GM18868 (cell line): ENCODE data around the gene EYS.
A peak's percentile ranks its signal among the peaks of the same experiment; 100 is the strongest.

Experiments used
- ATAC-seq: cut with Tn5 transposase; IDR thresholded peaks from one replicate; pipeline ENCODE4 v1.9.1; 2021; ENCODE audit warnings: mild to moderate bottlenecking, moderate library complexity; ENCODE audit not compliant: unreplicated experiment

Gene EYS

GRCh38 chr6:64214373-64214772, 1492.7 kb downstream of the EYS start:
- no peak for ATAC-seq

GRCh38 chr6:64213697-64214096, 1493.3 kb downstream of the EYS start:
- no peak for ATAC-seq

GRCh38 chr6:64197246-64197645, 1509.8 kb downstream of the EYS start:
- ATAC-seq = no peak

- no peak for ATAC-seq
Measured at GRCh38 chr6:64186592-64186991, 1520.4 kb downstream of the EYS start.

GRCh38 chr6:64185621-64186020, 1521.4 kb downstream of the EYS start:
- no peak for ATAC-seq

GRCh38 chr6:64175296-64175695, 1531.7 kb downstream of the EYS start:
- no peak for ATAC-seq

GRCh38 chr6:64170316-64170715, 1536.7 kb downstream of the EYS start:
- no peak for ATAC-seq

GRCh38 chr6:64160486-64160885, 1546.5 kb downstream of the EYS start:
- no peak for ATAC-seq

GRCh38 chr6:64155063-64155462, 1552.0 kb downstream of the EYS start:
- ATAC-seq = no peak

- ATAC-seq = no peak
Measured at GRCh38 chr6:64146876-64147275, 1560.2 kb downstream of the EYS start.

- no peak for ATAC-seq
Measured at GRCh38 chr6:64146094-64146493, 1560.9 kb downstream of the EYS start.

GRCh38 chr6:64145658-64146057, 1561.4 kb downstream of the EYS start:
- no peak for ATAC-seq

GRCh38 chr6:64143101-64143500, 1563.9 kb downstream of the EYS start:
- ATAC-seq = no peak

- ATAC-seq = no peak
Measured at GRCh38 chr6:64141680-64142079, 1565.3 kb downstream of the EYS start.

GRCh38 chr6:64128301-64129024, 1578.6 kb downstream of the EYS start:
- ATAC-seq = no peak

- ATAC-seq = no peak
Measured at GRCh38 chr6:64123761-64124633, 1583.0 kb downstream of the EYS start.

GRCh38 chr6:64122712-64123375, 1584.2 kb downstream of the EYS start:
- ATAC-seq = no peak

- no peak for ATAC-seq
Measured at GRCh38 chr6:64121011-64121565, 1585.9 kb downstream of the EYS start.

- ATAC-seq = peak; percentile 50
Measured at GRCh38 chr6:64113704-64114103, 1593.3 kb downstream of the EYS start.

- ATAC-seq = no peak
Measured at GRCh38 chr6:64104051-64104450, 1603.0 kb downstream of the EYS start.

GRCh38 chr6:64103480-64103879, 1603.5 kb downstream of the EYS start:
- no peak for ATAC-seq
